Measurements from ENCODE around the gene ACTR2.

- TF ChIP-seq EP300 (IDR thresholded peaks at IDR 0.05; ENCODE audit: borderline replicate concordance) (no peak), USF1 (IDR thresholded peaks at IDR 0.05) (no peak), FOXM1 (IDR thresholded peaks at IDR 0.05; ENCODE audit: borderline replicate concordance, low read depth) (no peak), CEBPB (IDR thresholded peaks at IDR 0.05) (no peak), RAD21 (IDR thresholded peaks at IDR 0.05; ENCODE audit: low read depth) (no peak), EGR1 (IDR thresholded peaks at IDR 0.05) (no peak), REST (IDR thresholded peaks at IDR 0.05; ENCODE audit: low read depth) (no peak), TCF12 (IDR thresholded peaks at IDR 0.05; ENCODE audit: low read depth) (no peak)
- TF ChIP-seq, protein P1, sequence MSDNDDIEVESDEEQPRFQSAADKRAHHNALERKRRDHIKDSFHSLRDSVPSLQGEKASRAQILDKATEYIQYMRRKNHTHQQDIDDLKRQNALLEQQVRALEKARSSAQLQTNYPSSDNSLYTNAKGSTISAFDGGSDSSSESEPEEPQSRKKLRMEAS (IDR thresholded peaks at IDR 0.05), result no peak
These were observed 71.6 kb downstream of the ACTR2 start for GRCh38 chr2:65299246-65299645.
